NT2/D1 (cell line): Measurements from ENCODE around the gene TTC39B.
"Not testable (repeated sequence)": the region's sequence is repeated elsewhere in the genome, so short reads cannot be mapped to it uniquely, and the experiment has no call there.

Experiments used
- DNase-seq: peaks from one replicate; pipeline ENCODE4 v3.0.0-alpha.2; 2011; ENCODE audit warnings: low read depth, low spot score
- H3K27me3 ChIP-seq: 2 replicates; pipeline ENCODE4 v1.6.0; 2011; ENCODE audit warnings: mild to moderate bottlenecking; ENCODE audit not compliant: insufficient read length, insufficient read depth
- H3K36me3 ChIP-seq: 2 replicates; pipeline ENCODE4 v1.6.1; 2011; ENCODE audit warnings: mild to moderate bottlenecking, low read length, mixed read lengths; ENCODE audit not compliant: insufficient read depth, insufficient read length
- H3K4me1 ChIP-seq: 2 replicates; pipeline ENCODE4 v1.5.1; 2011; ENCODE audit not compliant: insufficient read depth, insufficient read length
- H3K4me3 ChIP-seq: 2 replicates; pipeline ENCODE4 v1.5.1; 2011; ENCODE audit warnings: low read depth; ENCODE audit not compliant: insufficient read length
- H3K9ac ChIP-seq: 2 replicates; pipeline ENCODE4 v1.6.0; 2011; ENCODE audit warnings: low read depth; ENCODE audit not compliant: insufficient read length
- H3K9me3 ChIP-seq: 2 replicates; pipeline ENCODE4 v1.5.1; 2011; ENCODE audit warnings: mild to moderate bottlenecking, low read length; ENCODE audit not compliant: insufficient read depth
- SUZ12 ChIP-seq: IDR thresholded peaks from 2 replicates; pipeline ENCODE4 v1.6.1; 2011; ENCODE audit not compliant: insufficient read length, insufficient read depth; ENCODE audit errors: extremely low read depth
- YY1 ChIP-seq: IDR thresholded peaks from 2 replicates; pipeline ENCODE4 v1.6.1; 2011; ENCODE audit not compliant: insufficient read length, insufficient read depth
- ZNF274 ChIP-seq: IDR thresholded peaks from 2 replicates; pipeline ENCODE4 v1.6.1; 2011; ENCODE audit warnings: mild to moderate bottlenecking, low read depth, low read length

Gene TTC39B

DNA sequence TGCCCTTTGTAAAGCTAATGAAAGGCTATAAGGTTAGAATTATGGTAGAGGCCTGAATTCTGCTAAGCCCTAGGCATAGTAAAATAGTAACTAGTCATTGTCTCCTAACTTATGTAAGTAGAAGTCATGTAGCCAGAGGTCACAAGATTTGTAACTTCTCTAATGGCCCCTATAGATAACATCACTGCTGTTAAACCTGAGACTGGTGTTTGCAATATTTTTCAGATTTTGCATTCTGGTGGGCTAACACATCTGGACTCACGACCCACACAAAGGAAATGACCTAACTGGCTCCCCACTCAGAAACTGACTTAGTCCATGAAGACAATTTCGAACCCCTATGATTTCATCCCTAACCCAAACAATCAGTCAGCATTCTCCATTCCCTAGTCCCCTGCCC is 37.2 kb upstream of the TTC39B start:
- Histone ChIP-seq H3K9me3 (peaks cover 7% of the 10 kb centered on the region; the same call in 1 of the 2 replicates), H3K36me3 (no peaks in the 10 kb centered on the region), H3K4me3 (no peak overlapping the region), H3K27me3 (no peaks in the 10 kb centered on the region), H3K9ac (no peak overlapping the region), H3K4me1 (no peaks in the 10 kb centered on the region)
- no peak for DNase-seq
- TF ChIP-seq SUZ12 (no peak), YY1 (no peak), ZNF274 (no peak)

DNA sequence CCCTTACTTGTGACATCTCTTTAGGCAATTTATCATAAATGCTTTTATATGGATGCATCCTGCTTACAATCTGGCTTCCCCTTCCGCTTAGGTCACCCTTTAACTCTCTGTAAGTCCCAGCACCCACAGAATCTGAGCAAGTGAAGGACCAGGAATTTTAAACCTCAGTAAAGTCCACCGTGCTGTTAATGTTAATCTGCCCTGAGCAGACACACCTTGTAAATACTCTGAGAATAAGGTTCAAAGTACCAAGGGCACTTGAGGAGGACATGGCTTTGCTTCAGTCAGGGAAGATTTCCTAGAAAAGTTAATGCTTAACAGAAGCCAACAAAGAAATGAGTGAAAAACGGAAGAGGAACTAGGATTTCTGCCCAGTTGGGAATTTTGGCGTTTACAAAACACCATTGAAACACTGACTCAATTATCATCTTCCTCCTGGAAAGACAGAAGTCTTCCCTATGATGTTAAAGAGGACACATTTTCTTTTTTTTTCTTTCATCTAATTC is 26.4 kb upstream of the TTC39B start:
- no peaks in the 10 kb centered on the region for H3K27me3 ChIP-seq
- H3K36me3 ChIP-seq: no peaks in the 10 kb centered on the region
- TF ChIP-seq SUZ12: no peak
- H3K4me1 ChIP-seq: no peaks in the 10 kb centered on the region
- H3K9me3 ChIP-seq: no peaks in the 10 kb centered on the region
- no peak overlapping the region for H3K4me3 ChIP-seq
- H3K9ac ChIP-seq: no peak overlapping the region
- DNase-seq: no peak

DNA sequence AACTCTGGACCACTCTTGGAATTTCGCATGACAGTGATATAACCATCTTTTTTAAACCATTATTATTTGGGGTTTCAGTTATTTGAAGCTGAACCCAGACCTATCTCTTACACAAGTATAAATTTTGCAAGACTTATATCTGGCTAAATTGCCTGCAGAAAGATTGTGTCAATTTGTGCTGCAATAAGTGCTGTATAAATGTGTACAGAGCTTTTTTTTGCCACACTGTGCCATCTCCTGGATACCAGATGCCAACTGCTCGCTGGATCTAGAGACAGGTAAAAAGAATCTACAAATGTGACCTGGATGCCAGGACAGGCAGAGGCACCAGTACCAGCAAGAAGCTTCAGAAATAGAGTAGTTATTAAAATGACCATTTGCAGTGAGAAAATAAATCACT is 25.9 kb upstream of the TTC39B start:
- DNase-seq: no peak
- H3K27me3 ChIP-seq: no peaks in the 10 kb centered on the region
- no peak overlapping the region for H3K9ac ChIP-seq

DNA sequence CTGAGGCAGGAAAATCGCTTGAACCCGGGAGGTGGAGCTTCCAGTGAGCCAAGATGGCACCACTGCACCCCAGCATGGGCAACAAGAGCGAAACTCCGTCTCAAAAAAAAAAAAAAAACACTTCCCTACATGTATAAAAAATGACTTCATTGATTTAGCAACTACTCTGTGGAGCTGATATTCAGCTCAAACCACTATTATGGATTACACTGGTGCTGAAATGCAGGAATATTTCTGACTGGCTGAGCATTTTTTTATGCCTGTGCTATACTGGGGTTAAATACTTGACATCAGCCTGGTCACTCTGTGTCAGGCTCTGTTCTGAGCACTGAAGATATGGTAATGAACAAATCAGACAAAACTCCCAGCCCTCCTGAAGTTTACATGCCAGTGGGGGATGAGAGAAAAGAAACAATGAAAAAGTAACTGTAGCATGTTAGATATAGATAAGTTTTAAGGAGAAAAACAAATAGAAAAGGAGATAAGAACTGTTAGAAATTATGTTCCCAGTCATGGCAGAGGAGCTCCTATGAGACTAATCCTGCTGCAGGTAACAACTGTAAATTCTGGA is 22.6 kb upstream of the TTC39B start:
- no peak overlapping the region for H3K9ac ChIP-seq
- H3K27me3 ChIP-seq: no peaks in the 10 kb centered on the region
- peaks cover 5% of the 10 kb centered on the region for H3K9me3 ChIP-seq
- no peaks in the 10 kb centered on the region for H3K4me1 ChIP-seq
- no peaks in the 10 kb centered on the region for H3K36me3 ChIP-seq
- no peak for DNase-seq
- H3K4me3 ChIP-seq: no peak overlapping the region
- TF ChIP-seq SUZ12 (no peak), ZNF274 (no peak), YY1 (no peak)

More for the DNA sequence above, 25.9 kb upstream of the TTC39B start:
- Histone ChIP-seq H3K9me3 (no peaks in the 10 kb centered on the region), H3K4me1 (no peaks in the 10 kb centered on the region), H3K4me3 (no peak overlapping the region), H3K36me3 (no peaks in the 10 kb centered on the region)
- no peak for TF ChIP-seq SUZ12
- TF ChIP-seq ZNF274: no peak
- TF ChIP-seq YY1: no peak

DNA sequence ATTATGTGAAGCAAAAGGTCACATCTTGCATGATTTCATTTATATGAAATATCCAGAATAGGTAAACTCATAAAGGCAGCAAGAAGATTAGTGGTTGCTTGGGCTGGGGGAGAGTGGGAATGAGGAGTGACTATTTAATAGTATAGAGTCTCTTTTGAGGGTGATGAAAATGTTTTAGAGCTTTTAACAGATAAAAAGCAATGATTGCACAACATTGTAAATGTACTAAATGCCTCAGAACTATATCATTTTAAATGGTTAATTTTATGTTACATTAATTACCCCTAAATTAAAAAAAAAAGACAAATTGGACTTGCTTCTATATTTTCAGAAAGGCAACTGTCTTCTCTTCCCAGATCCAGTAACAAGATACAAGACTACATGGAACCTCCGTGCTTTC is 21.9 kb upstream of the TTC39B start:
- no peak for TF ChIP-seq SUZ12
- no peak for TF ChIP-seq YY1
- TF ChIP-seq ZNF274: no peak
- no peak overlapping the region for H3K4me3 ChIP-seq
- no peak overlapping the region for H3K9ac ChIP-seq
- no peaks in the 10 kb centered on the region for H3K36me3 ChIP-seq
- peaks cover 8% of the 10 kb centered on the region for H3K9me3 ChIP-seq
- no peaks in the 10 kb centered on the region for H3K27me3 ChIP-seq
- H3K4me1 ChIP-seq: no peaks in the 10 kb centered on the region
- no peak for DNase-seq

DNA sequence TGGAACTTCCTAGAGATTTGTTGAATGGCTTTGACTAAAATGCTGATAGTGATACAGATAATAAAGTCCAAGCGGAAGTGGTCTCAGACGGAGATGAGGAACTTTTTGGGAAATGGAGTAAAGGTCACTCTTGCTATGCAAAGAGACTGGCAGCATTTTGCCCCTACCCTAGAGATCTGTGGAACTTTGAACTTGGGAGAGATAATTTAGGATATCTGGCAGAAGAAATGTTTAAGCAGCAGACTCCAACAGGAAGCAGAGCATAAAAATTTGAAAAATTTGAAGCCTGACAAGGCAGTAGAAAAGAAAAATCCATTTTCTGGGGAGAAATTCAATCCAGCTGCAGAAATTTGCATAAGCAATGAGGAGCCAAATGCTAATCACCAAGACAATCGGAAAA is 15.7 kb upstream of the TTC39B start:
- not testable (repeated sequence) for H3K9ac ChIP-seq, H3K4me3 ChIP-seq, H3K36me3 ChIP-seq, DNase-seq, H3K4me1 ChIP-seq, H3K27me3 ChIP-seq
- peaks cover 26% of the 10 kb centered on the region for H3K9me3 ChIP-seq

DNA sequence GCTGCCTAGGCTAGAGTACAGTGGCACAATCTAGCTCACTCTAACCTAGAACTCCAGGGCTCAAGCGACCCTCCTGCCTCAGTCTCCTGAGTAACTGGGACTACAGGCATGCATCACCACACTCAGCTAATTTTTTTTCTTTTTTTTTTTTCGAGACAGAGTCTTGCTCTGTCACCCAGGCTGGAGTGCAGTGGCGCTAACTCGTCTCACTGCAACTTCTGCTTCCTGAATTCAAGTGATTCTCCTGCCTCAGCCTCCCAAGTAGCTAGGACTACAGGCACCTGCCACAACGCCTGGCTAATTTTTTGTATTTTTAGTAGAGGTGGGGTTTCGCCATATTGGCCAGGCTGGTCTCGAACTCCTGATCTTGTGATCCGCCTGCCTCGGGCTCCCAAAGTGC is 12.6 kb upstream of the TTC39B start:
- not testable (repeated sequence) for H3K36me3 ChIP-seq, H3K4me3 ChIP-seq, H3K4me1 ChIP-seq, DNase-seq, H3K9ac ChIP-seq, H3K27me3 ChIP-seq
- peaks cover 21% of the 10 kb centered on the region for H3K9me3 ChIP-seq

DNA sequence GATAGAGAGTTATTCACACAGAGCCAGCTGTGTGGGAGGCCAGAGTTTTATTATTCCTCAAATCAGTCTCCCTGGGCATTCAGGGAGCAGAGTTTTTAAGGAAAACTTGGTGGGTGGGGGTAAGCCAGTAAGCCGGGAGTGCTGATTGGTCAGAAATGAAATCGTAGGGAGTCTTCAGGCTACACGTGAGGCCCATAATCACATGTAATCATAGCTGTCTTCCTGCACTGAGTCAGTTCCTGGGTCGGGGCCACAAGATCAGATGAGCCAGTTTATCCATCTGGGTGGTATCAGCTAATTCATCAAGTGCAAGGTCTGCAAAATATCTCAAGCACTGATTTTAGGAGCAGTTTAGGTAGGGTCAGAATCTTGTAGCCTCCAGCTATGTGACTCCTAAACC is 10.8 kb upstream of the TTC39B start:
- no peak overlapping the region for H3K9ac ChIP-seq
- DNase-seq: no peak
- H3K27me3 ChIP-seq: no peaks in the 10 kb centered on the region
- peaks cover 13% of the 10 kb centered on the region for H3K9me3 ChIP-seq
- H3K4me1 ChIP-seq: no peaks in the 10 kb centered on the region
- no peak overlapping the region for H3K4me3 ChIP-seq
- H3K36me3 ChIP-seq: no peaks in the 10 kb centered on the region
- TF ChIP-seq YY1 (no peak), ZNF274 (no peak), SUZ12 (no peak)
